ENCODE results near the gene ANKRD34C.

The ANKRD34C gene

GRCh38 chr15:79321876-79322275 lies 39.4 kb downstream of the ANKRD34C start:
- DNase-seq (no peak), ATAC-seq (ENCODE audit: insufficient read depth, low read depth) (no peak)
- Histone ChIP-seq H3K4me2 (ENCODE audit: insufficient read depth, low read length) (no peak overlapping the region), H3K9ac (ENCODE audit: low read depth, low read length) (no peak overlapping the region), H3K27ac (ENCODE audit: low read length) (no peak overlapping the region), H3K36me3 (ENCODE audit: insufficient read depth, low read length) (peaks cover 67% of the 10 kb centered on the region), H3K4me1 (ENCODE audit: insufficient read depth, low read length) (no peaks in the 10 kb centered on the region), H3K79me2 (ENCODE audit: insufficient read depth, low read length) (peaks cover 20% of the 10 kb centered on the region), H4K20me1 (ENCODE audit: insufficient read depth, low read length) (peaks cover 43% of the 10 kb centered on the region; the same call in 1 of the 2 replicates), H2AFZ (ENCODE audit: low read depth, low read length) (no peak overlapping the region), H3K4me3 (ENCODE audit: low read depth in 1 of 2, low read length in 2 of 2) (no peak overlapping the region), H3K9me3 (ENCODE audit: insufficient read depth, low read length, severe bottlenecking) (no peaks in the 10 kb centered on the region), H3K27me3 (ENCODE audit: insufficient read depth, low read length, poor library complexity) (no peaks in the 10 kb centered on the region)
- TF ChIP-seq CTCF (IDR thresholded peaks at IDR 0.05; ENCODE audit: borderline replicate concordance, extremely low read depth, low read length, poor library complexity, severe bottlenecking) = no peak
- no peak for TF ChIP-seq EZH2 (IDR thresholded peaks at IDR 0.05; ENCODE audit: borderline replicate concordance, low read depth, low read length, severe bottlenecking)

GRCh38 chr15:79322306-79322705 lies 39.8 kb downstream of the ANKRD34C start:
- peaks cover 19% of the 10 kb centered on the region for H3K79me2 ChIP-seq (ENCODE audit: insufficient read depth, low read length)
- no peaks in the 10 kb centered on the region for H3K4me1 ChIP-seq (ENCODE audit: insufficient read depth, low read length)
- H2AFZ ChIP-seq (ENCODE audit: low read depth, low read length) = no peak overlapping the region
- H3K36me3 ChIP-seq (ENCODE audit: insufficient read depth, low read length) = peaks cover 63% of the 10 kb centered on the region
- H4K20me1 ChIP-seq (ENCODE audit: insufficient read depth, low read length) = peaks cover 40% of the 10 kb centered on the region; the same call in 1 of the 2 replicates
- H3K27me3 ChIP-seq (ENCODE audit: insufficient read depth, low read length, poor library complexity) = no peaks in the 10 kb centered on the region
- no peaks in the 10 kb centered on the region for H3K9me3 ChIP-seq (ENCODE audit: insufficient read depth, low read length, severe bottlenecking)
- H3K27ac ChIP-seq (ENCODE audit: low read length) = no peak overlapping the region
- ATAC-seq (ENCODE audit: insufficient read depth, low read depth) (no peak), DNase-seq (no peak)
- H3K4me2 ChIP-seq (ENCODE audit: insufficient read depth, low read length) = no peak overlapping the region
- H3K9ac ChIP-seq (ENCODE audit: low read depth, low read length) = no peak overlapping the region
- TF ChIP-seq EZH2 (IDR thresholded peaks at IDR 0.05; ENCODE audit: borderline replicate concordance, low read depth, low read length, severe bottlenecking) (no peak), CTCF (IDR thresholded peaks at IDR 0.05; ENCODE audit: borderline replicate concordance, extremely low read depth, low read length, poor library complexity, severe bottlenecking) (no peak)
- no peak overlapping the region for H3K4me3 ChIP-seq (ENCODE audit: low read depth in 1 of 2, low read length in 2 of 2)

- H3K79me2 ChIP-seq (ENCODE audit: insufficient read depth, low read length) = peaks cover 13% of the 10 kb centered on the region
- H3K27me3 ChIP-seq (ENCODE audit: insufficient read depth, low read length, poor library complexity) = no peaks in the 10 kb centered on the region
- no peaks in the 10 kb centered on the region for H3K9me3 ChIP-seq (ENCODE audit: insufficient read depth, low read length, severe bottlenecking)
- DNase-seq (no peak), ATAC-seq (ENCODE audit: insufficient read depth, low read depth) (no peak)
- H4K20me1 ChIP-seq (ENCODE audit: insufficient read depth, low read length) = peaks cover 35% of the 10 kb centered on the region; the same call in 1 of the 2 replicates
- H3K27ac ChIP-seq (ENCODE audit: low read length) = no peak overlapping the region
- peaks cover 56% of the 10 kb centered on the region for H3K36me3 ChIP-seq (ENCODE audit: insufficient read depth, low read length)
- no peak overlapping the region for H3K4me3 ChIP-seq (ENCODE audit: low read depth in 1 of 2, low read length in 2 of 2)
- no peak overlapping the region for H3K4me2 ChIP-seq (ENCODE audit: insufficient read depth, low read length)
- no peaks in the 10 kb centered on the region for H3K4me1 ChIP-seq (ENCODE audit: insufficient read depth, low read length)
- TF ChIP-seq EZH2 (IDR thresholded peaks at IDR 0.05; ENCODE audit: borderline replicate concordance, low read depth, low read length, severe bottlenecking) (no peak), CTCF (IDR thresholded peaks at IDR 0.05; ENCODE audit: borderline replicate concordance, extremely low read depth, low read length, poor library complexity, severe bottlenecking) (no peak)
- no peak overlapping the region for H2AFZ ChIP-seq (ENCODE audit: low read depth, low read length)
- no peak overlapping the region for H3K9ac ChIP-seq (ENCODE audit: low read depth, low read length)
Measured at GRCh38 chr15:79322945-79323344, 40.4 kb downstream of the ANKRD34C start.

- H3K79me2 ChIP-seq (ENCODE audit: insufficient read depth, low read length) = no peaks in the 10 kb centered on the region
- no peaks in the 10 kb centered on the region for H3K9me3 ChIP-seq (ENCODE audit: insufficient read depth, low read length, severe bottlenecking)
- H3K4me2 ChIP-seq (ENCODE audit: insufficient read depth, low read length) = no peak overlapping the region
- H3K36me3 ChIP-seq (ENCODE audit: insufficient read depth, low read length) = peaks cover 10% of the 10 kb centered on the region
- no peak for DNase-seq
- no peak overlapping the region for H2AFZ ChIP-seq (ENCODE audit: low read depth, low read length)
- H4K20me1 ChIP-seq (ENCODE audit: insufficient read depth, low read length) = no peaks in the 10 kb centered on the region
- no peaks in the 10 kb centered on the region for H3K4me1 ChIP-seq (ENCODE audit: insufficient read depth, low read length)
- ATAC-seq (ENCODE audit: insufficient read depth, low read depth) = no peak
- no peak for TF ChIP-seq EZH2 (IDR thresholded peaks at IDR 0.05; ENCODE audit: borderline replicate concordance, low read depth, low read length, severe bottlenecking)
- TF ChIP-seq CTCF (IDR thresholded peaks at IDR 0.05; ENCODE audit: borderline replicate concordance, extremely low read depth, low read length, poor library complexity, severe bottlenecking) = no peak
- H3K9ac ChIP-seq (ENCODE audit: low read depth, low read length) = no peak overlapping the region
- H3K27ac ChIP-seq (ENCODE audit: low read length) = no peak overlapping the region
- no peak overlapping the region for H3K4me3 ChIP-seq (ENCODE audit: low read depth in 1 of 2, low read length in 2 of 2)
- H3K27me3 ChIP-seq (ENCODE audit: insufficient read depth, low read length, poor library complexity) = no peaks in the 10 kb centered on the region
Measured at GRCh38 chr15:79329171-79329611, 46.7 kb downstream of the ANKRD34C start.
